Activated T-helper 1 cell treated with Interleukin-2 at 50 U/mL for 16 hours (primary cell): ENCODE measurements around the gene OPCML.

Source experiments
- DNase-seq: peaks from one replicate; pipeline ENCODE4 v3.0.0-alpha.2; 2020; ENCODE audit warnings: low read depth

Gene OPCML

DNA sequence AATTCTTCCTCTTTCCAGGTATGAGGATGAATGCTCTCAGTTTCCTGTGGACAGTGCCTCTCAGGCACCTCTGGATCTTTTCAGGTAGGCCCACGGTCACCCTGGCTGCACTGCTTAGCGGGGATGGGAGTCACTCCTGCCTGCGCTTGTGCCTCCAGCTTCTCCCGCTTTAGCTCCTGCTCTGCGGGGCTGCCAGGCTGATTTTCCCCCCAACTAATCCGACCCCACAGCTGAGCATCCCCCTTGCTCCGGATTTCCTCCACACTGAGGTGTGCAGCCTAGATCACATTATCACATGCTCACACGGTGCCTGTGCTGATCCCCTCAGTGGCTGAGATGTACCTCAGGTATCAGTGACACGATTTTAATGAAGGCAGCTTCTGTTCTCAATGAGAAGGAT is 879.1 kb downstream of the OPCML start:
- DNase-seq, result no peak

DNA sequence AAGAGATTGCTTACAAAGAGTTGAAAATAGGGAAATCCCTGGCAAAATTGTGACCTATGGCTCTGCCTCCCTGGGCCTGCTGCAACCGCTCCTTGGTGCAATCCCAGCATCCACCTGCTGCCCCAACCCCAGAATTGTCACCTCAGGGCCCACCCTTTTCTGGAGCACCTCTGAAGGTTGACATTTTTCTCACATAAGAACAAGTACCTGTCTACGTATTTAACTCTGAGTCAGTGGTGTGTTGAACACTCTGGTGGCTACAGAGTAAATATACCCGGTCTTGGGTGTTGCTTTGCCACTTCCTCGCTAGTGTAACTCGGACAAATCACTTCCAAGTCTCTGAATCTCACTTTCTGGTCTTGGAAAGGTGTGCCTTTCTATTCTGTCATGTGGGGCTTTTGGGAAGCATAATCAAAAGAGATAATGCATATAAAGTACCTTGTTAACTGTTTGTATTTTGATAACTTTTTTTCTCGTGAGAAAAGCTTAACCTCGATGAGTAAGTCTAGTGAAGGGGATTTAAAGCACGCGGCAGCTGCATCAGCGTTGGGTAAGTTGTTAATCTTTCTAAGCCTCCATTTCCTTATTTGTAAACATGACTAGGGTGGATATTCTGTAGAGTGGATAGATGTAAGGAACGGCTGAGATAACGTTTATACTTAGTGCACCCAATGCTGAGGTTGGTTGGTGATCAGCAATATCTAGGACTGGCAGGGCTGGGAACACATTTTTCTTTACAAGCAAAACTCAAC is 881.2 kb downstream of the OPCML start:
- no peak for DNase-seq

DNA sequence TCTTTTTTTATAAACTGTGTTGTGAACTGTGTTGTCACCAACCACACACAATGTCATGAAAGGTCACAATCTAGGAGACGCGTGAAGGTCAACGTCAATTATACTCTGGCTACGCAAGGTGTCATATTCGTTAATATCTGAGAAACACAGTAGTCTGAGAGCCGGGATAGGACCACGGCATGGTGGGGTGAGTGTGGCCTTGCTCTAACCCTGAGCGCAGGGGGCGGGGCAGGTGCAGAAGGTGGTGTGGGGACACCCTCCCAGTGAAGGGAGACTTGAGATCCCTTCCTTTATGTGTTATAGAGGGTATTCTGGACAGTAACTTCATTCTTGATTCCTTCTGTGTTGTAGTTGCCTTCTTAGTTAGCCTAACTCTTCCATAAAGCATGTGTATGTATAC is 883.0 kb downstream of the OPCML start:
- no peak for DNase-seq

DNA sequence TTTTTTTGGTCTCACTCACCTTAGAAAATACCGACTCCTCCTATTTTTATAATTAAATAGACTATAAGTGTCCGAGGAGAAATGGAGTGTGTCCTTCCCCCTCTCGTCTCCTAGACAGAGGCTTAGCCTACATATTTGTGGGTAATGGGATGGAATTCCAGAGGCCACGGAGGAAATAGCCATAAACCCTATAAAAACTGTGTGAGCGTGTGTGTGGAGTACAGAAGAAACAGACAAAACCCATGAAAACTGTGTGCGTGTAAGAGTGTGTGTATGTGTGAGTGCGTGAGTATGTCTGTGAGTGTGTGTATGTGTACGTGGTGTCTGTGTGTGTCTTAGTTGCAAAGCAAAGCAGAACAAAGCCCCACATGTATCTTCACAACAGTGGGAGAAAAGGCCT is 883.5 kb downstream of the OPCML start:
- no peak for DNase-seq

DNA sequence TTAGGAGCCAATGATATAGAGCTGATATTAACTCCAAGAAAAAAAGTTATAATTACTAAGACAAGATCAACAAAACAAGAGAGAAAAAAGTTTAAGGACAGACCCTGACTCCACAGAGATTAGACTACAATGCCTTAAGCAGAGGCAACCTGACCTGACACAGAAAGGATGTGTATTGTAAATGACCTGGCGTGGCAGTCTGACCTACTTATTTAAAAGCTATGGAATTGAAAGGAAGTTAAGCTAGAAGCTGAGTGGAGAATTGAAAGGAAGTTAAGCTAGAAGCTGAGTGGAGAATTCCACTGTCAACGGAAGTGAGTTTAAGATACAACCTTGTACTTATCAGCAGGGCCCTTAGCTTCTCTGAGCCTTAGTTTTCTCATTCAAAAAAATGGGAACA is 885.4 kb downstream of the OPCML start:
- no peak for DNase-seq

GRCh38 chr11:132644520-132645239 is 887.6 kb downstream of the OPCML start:
- no peak for DNase-seq

DNA sequence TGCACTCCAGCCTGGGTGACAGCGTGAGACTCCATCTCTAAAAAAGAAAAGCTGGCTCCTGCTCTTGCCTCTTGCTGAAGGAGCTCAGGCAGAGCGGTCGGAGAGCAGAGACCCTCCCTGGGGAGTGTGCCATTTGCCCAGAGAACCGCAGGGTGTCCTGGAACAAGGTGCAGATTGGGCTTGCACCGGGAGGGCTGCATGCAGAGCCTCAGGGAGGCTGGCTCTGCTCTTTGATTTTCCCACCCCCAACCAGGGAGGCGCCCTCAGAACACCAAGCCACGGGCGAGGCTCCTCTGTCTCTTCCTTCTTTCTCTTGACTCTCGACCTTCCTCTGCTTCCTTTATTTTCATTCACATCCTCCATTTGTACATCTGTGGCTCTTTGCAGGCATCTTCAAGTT is 889.1 kb downstream of the OPCML start:
- DNase-seq, result no peak

GRCh38 chr11:132640952-132641351 is 891.3 kb downstream of the OPCML start:
- DNase-seq, result no peak

DNA sequence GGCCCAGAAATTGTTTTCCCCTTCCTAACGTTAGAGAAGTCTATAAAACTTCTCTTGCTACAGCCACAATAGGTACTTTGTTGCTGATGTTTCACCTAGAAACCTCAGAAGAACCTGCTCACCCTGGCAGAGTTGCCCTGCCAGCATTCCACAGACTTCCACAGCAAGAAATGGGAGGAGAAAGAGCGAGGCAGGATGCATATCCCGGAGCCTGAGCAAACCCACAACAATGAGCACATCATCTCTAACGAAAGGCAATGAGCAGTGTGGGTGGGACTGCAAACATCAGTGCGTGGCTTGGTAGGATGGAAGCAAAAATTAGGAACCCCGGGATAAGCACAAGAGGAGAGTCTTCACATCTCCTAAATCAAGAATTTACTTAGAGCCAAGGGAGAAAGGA is 892.3 kb downstream of the OPCML start:
- no peak for DNase-seq

GRCh38 chr11:132639403-132639802 is 892.9 kb downstream of the OPCML start:
- DNase-seq, result no peak

GRCh38 chr11:132638423-132638822 is 893.9 kb downstream of the OPCML start:
- no peak for DNase-seq

- DNase-seq, result no peak
Measured at GRCh38 chr11:132636523-132636922, 895.8 kb downstream of the OPCML start.

- no peak for DNase-seq
Measured at GRCh38 chr11:132632641-132633124, 899.6 kb downstream of the OPCML start.

- no peak for DNase-seq
Measured at GRCh38 chr11:132631989-132632388, 900.3 kb downstream of the OPCML start.

- DNase-seq, result no peak
Measured at GRCh38 chr11:132627981-132628380, 904.3 kb downstream of the OPCML start.

GRCh38 chr11:132626446-132626845 is 905.9 kb downstream of the OPCML start:
- no peak for DNase-seq

- DNase-seq, result no peak
Measured at GRCh38 chr11:132623511-132623910, 908.8 kb downstream of the OPCML start.

GRCh38 chr11:132621976-132622580 is 910.2 kb downstream of the OPCML start:
- DNase-seq, result no peak

- no peak for DNase-seq
Measured at GRCh38 chr11:132620423-132620822, 911.9 kb downstream of the OPCML start.

DNA sequence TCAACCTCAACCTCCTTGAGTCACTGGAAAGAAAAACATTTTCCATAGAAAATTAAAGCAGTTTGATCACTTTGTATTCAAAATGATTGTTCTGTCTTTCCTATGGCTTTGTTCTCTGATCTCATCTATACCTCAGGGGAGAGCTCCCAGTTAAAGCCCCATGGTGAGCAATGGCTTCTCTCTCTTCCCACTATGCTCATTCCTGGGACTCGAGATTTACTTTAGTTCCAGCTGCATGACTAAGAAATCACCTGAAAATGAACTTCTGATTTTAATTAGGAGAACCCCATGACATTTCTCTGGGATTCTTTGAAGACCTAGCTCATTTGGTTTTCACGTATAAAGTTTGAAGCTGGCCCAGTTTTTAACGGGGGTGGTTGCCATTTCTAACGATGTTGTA is 921.5 kb downstream of the OPCML start:
- DNase-seq, result no peak

- DNase-seq, result no peak
Measured at GRCh38 chr11:132610216-132610615, 922.1 kb downstream of the OPCML start.

GRCh38 chr11:132607575-132607974 is 924.7 kb downstream of the OPCML start:
- no peak for DNase-seq
